Measurements from ENCODE around the gene C10orf120. TPM values are rescaled to one million over a fixed set of nuclear protein-coding genes. Genes with fewer than 3 reads are reported as not detected.

The C10orf120 gene
- total RNA-seq, 1 experiment from 2014 or later = not detected

- in situ Hi-C loops (cut with HindIII; ENCODE audit: low sequenced_read_pairs) = no loop called here
- DNase-seq (ENCODE audit: low spot score) = no peak
Observed at GRCh38 chr10:122706947-122707346, 7.3 kb upstream of the C10orf120 start.

DNA sequence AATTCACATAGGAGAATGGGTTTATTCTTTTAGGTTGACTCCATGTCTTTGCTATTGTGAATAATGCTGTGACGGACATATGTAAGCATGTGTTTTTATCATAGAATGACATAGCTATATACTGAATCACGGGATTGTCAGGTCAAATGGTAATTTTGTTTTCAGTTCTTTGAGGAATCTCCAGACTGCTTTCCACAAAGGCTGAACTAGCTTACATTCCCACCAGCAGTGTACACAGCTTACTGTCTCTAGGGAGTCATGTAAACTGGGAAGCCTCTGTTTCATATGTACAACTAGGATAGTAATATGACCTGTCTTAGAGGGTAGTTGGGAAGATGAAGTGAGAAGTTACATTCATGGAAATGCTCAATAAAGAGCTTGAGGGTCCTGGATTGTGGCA, 6.8 kb upstream of the C10orf120 start:
- in situ Hi-C loops (cut with HindIII; ENCODE audit: low sequenced_read_pairs) = no loop called here
- DNase-seq (ENCODE audit: low spot score) = no peak

- in situ Hi-C loops (cut with HindIII; ENCODE audit: low sequenced_read_pairs) = no loop called here
- peak; percentile 27 for DNase-seq (ENCODE audit: low spot score)
Observed at GRCh38 chr10:122703483-122704448, 4.1 kb upstream of the C10orf120 start.

DNA sequence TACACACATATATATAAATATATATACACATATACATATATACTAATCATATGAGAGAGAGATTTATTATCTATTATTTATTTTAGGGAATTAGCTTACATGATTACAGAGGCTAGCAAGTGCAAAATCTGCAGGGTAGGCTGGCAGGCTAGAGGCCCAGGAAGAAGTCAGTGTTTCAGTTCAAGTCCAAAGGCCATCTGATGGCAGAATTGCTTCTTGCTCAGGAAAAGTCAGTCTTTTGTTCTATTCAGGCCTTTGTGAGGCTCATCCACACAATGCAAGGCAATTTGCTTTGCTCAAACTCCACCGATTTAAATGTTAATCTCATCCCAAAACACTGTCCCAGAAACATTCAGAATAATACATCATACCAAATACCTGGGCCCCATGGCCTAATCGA, 2.6 kb upstream of the C10orf120 start:
- no peak for DNase-seq (ENCODE audit: low spot score)
- in situ Hi-C loops (cut with HindIII; ENCODE audit: low sequenced_read_pairs) = no loop called here

DNA sequence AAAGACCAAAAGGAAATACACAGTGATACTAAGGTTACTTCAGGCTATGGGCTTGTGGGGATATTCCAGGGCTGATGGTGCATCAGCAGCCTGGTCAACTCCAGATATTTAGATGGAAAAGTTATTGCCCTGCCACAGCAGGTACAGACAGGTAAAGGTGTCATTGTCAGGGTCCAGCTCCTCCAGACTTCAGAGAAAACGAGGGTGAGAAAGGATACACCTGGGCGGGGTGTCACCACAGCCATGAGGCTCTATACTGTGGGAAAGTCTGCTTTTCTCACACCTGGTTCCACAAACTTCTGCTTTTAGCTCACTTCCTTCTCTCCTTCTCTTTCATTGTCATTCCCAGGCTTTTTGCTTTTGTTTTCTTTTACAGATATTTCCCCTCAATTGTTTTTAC, 2.0 kb upstream of the C10orf120 start:
- DNase-seq (ENCODE audit: low spot score) = no peak
- in situ Hi-C loops (cut with HindIII; ENCODE audit: low sequenced_read_pairs) = no loop called here

DNA sequence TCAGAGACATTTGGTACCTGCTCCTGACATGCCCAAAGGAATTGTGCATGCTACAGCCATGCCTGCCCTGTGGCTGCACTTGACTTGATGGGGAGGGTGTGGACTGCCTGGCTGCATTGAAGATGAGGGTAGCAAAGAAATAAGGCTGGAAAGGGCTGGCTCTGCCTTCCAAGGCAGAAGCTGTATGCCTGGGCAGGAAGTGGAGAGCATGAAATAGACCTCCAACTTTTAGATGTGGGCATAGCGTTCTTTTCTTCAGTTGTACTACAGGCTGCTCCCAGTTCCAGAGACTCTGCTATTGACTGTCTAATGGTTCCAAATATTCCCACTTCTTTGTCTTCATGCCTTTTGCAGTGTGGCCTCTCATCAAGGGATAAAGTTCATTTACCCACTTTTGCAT, 3.0 kb downstream of the C10orf120 start:
- in situ Hi-C loops (cut with HindIII; ENCODE audit: low sequenced_read_pairs) = no loop called here
- no peak for DNase-seq (ENCODE audit: low spot score)

- in situ Hi-C loops (cut with HindIII; ENCODE audit: low sequenced_read_pairs) = no loop called here
Observed at GRCh38 chr10:122692744-122693143, 6.9 kb downstream of the C10orf120 start.

DNA sequence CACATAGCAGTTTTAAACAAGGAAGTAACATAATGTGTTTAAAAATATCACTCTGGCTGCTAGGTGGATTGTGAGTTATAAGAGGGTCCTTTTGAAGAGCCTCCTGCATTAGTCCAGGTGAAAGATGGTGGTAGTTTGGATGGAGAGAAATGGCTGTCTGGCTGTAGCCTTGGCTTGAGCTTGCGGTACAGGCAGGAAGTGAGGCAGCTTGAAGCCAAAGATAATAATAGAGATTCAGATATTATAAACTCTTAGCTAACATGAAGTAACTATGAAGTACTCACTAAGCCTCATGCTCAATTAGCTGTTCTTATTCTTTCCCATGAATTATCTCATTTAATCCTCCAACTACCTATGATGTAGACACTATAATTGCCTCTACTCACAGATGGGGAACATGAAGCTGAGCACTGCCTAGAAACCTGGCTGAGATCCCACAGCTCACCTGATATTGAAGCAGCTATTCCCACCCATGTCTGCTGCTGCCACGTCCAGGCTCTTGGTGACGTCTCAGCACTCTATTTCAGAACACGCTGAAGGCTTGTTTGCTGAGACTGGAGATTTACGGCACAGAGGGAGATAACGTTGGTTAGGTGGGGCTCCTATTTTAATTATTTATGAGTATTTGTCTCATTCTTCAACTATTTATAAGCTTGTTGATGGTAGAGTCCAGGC, 10.4 kb downstream of the C10orf120 start:
- in situ Hi-C loops (cut with HindIII; ENCODE audit: low sequenced_read_pairs) = no loop called here
- DNase-seq (ENCODE audit: low spot score) = no peak

More at GRCh38 chr10:122692744-122693143, 6.9 kb downstream of the C10orf120 start:
- no peak for DNase-seq (ENCODE audit: low spot score)

DNA sequence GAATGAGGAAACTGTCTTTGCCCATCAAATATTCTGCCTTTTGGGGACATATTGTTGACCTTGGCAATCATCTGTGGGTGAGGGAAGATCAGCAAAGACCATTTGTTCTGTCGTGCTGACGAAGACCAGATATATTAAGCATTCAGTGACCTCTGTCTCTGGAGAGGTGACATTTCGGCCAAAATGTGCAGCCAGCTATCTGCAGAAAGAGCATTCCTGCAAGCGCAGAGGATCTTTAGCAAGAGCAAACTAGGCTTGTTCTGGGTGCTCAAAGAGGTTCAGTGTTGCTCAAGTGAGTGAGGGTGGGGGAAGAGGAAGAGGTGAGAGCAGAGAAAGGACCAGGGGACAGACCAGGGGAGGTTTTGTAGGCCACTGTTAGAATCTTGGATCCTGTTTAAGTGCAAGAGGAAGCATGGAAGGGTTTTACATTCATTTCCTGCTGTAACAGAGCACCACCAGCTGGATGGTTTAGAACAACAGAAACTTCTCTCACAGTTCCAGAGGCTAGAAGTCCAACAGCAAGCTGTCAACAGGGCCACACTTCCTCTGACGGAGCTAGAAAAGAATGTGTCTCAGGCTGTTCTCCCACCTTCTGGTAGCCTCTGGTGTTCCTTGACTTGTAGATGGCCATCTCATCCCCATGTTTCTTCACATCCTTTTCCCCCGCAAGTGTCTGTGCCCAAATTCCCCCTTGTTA, 11.2 kb downstream of the C10orf120 start:
- no peak for DNase-seq (ENCODE audit: low spot score)
- in situ Hi-C loops (cut with HindIII; ENCODE audit: low sequenced_read_pairs) = no loop called here

DNA sequence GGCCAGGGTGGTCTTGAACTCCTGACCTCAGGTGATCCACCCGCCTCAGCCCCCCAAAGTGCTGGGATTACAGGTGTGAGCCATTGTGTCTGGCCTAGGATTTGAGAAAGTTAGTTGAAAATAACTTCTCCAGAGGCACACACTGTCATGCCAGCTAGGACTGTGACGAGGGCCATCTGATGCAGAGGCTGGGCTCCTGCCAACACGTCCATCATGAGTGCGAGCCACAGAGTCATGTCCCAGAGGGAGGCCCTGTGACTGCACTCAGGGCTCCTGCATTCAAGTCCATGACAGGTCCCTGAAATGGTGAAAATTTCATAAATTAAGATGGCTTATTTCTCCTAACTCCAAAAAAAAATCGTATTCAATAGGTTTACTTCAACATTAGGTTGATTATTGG, 17.1 kb downstream of the C10orf120 start:
- in situ Hi-C loops (cut with HindIII; ENCODE audit: low sequenced_read_pairs) = no loop called here
- DNase-seq (ENCODE audit: low spot score) = no peak

GRCh38 chr10:122678266-122678665, 21.4 kb downstream of the C10orf120 start:
- in situ Hi-C loops (cut with HindIII; ENCODE audit: low sequenced_read_pairs) = no loop called here
- no peak for DNase-seq (ENCODE audit: low spot score)

DNA sequence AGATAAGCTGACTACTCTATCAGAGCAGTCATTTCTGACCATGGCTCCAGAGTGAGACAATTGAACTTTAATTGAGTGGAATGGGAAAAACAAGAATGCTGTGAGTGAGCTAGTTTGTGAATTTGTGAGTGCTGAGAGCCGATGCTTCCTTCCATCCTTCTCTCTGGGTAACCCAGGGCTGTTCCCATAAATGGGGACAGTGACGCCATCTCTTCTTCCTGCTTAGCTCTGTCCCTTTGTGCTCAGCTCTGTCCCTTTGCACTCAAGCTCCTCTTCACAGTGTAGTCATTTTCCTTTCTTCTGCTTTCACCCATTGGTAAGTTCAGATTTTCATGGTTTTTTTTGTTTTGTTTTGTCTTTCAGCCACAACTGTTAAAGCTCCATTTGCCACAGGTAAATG, 24.4 kb downstream of the C10orf120 start:
- in situ Hi-C loops (cut with HindIII; ENCODE audit: low sequenced_read_pairs) = no loop called here
- DNase-seq (ENCODE audit: low spot score) = no peak

DNA sequence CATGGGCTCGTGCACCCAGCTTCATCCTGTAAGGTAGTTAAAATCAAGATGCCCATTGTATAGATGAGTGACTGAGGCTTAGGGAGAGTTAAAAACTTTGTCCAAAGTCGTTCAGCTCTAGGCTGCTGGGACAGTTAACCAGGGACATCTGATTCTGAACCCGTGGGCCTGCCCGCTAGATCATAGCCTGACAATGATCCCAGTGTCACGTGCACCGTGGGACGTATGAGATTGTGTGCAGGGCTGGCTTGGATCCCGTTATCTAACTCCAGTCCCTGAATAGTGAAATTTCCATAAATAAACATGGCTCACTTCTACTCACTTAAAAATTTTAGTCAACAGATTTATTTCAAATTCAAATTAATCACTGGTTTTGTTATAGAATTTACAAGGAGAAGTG, 24.9 kb downstream of the C10orf120 start:
- no peak for DNase-seq (ENCODE audit: low spot score)
- in situ Hi-C loops (cut with HindIII; ENCODE audit: low sequenced_read_pairs) = no loop called here

- in situ Hi-C loops (cut with HindIII; ENCODE audit: low sequenced_read_pairs) = no loop called here
- no peak for DNase-seq (ENCODE audit: low spot score)
Observed at GRCh38 chr10:122673731-122674130, 25.9 kb downstream of the C10orf120 start.

DNA sequence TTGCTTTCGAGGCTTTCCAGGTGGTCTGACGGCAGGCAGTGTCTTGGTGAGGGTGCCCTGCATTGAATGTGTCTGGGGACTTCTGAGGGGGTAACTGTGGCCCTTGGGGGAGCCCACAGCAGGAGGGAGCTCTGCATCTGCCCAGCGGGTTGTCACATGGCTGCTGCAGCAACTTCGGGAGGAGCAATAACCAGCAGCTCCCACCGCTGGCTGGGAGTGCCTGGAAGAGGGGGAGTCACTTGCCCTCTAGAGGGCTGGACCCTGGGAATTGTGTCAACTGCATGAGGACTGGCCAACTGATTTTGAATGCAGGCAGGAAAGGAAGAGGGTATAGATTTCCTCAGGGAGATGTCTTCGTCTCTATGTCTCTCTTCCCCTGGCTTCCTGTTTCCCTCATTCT, 26.4 kb downstream of the C10orf120 start:
- in situ Hi-C loops (cut with HindIII; ENCODE audit: low sequenced_read_pairs) = no loop called here
- DNase-seq (ENCODE audit: low spot score) = no peak

DNA sequence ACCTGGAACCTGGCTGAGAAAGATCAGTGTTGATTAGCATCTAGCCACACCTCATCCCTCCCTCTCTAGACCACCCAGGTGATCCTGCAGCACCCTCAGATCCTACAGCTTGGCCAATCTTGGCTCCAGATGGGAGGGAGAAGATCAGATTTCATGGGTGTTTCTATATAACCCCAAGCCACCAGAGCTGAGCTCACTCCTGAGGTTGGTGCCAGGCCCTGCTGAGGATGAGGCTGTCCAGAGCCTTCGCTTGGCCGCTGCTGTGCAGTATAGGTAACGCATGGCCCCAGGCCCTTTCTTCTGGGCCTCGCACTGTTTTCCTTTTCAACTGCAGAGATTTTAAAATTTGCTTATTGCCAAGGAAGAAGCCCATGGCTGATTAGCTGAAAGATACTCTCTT, 27.0 kb downstream of the C10orf120 start:
- no peak for DNase-seq (ENCODE audit: low spot score)
- in situ Hi-C loops (cut with HindIII; ENCODE audit: low sequenced_read_pairs) = no loop called here

DNA sequence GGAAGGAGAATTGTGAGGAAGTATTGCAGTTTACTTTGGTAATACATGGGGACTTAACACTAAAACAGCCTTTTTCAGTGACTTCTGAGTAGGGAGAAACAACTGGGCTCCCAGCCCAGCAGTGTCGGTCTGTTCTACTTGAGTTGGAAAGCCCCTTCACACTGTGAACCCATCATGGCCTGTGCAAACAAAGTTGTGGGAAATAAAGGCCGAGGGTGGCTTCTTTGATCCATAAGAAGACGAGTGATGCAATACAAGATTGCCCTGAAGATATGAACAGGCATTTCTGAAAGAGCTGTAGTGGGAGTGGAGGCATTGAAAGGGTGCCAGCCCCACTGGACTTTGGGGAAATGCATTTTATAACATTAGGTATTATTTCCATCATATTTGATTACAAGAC, 28.3 kb downstream of the C10orf120 start:
- DNase-seq (ENCODE audit: low spot score) = no peak
- in situ Hi-C loops (cut with HindIII; ENCODE audit: low sequenced_read_pairs) = no loop called here

DNA sequence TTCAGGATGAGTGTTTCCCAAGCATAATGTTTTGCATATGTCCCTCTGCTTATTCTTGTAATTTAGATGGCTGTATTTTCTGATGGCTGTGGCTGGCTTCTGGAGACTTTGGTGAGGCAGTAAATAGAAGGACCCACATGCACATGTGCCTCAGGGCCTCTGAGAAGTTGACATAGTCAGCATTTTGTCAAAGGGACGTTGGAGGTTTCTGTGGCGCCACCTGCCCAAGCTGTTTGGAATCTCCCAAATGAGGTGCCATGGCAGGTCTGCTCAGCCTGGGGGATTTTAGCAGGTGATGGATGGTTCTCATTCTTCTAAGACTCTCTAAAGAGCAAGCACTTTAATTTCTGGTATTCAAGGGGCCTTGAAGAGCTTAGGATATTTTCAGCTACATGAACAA, 29.8 kb downstream of the C10orf120 start:
- DNase-seq (ENCODE audit: low spot score) = no peak
- in situ Hi-C loops (cut with HindIII; ENCODE audit: low sequenced_read_pairs) = no loop called here

DNA sequence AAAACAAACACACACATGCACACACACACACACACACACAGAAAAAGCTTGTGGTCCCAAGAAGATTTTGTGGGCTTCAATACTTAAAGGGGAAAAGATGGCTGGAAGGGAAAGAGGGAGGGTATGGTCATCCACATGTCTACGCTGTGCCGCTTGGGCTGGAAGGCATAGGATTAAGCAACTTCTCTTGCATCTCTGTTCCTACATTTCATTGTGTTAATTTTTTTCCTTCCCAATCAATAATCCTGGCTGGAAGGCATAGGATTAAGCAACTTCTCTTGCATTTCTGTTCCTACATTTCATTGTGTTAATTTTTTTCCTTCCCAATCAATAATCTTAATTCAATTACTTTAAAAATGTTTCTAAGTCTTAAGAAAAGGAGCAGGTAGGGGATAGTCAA, 30.6 kb downstream of the C10orf120 start:
- in situ Hi-C loops (cut with HindIII; ENCODE audit: low sequenced_read_pairs) = no loop called here
- no peak for DNase-seq (ENCODE audit: low spot score)

DNA sequence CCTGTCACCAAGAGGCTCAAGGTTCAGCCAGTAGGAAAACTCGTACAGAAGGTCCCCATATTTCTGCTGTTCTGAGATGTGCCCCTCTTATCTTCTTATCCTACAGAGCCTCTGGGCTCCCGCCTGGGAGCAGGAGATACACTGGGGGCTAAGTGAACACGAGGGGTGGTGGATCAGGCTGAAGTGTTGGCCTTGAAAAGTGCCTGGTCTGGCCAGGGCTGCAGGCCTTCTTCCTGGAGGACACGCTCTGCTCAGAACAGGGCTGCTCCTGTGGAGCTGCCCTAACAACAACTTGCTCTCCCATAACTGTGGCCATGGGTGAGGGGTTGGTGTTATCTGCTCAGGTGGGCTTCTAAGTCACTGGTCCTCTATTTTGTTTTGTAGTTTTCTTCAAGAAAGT, 33.7 kb downstream of the C10orf120 start:
- in situ Hi-C loops (cut with HindIII; ENCODE audit: low sequenced_read_pairs) = no loop called here
- DNase-seq (ENCODE audit: low spot score) = no peak

Measured in G401 (cell line).